Choroid plexus epithelial cell (primary cell): ENCODE measurements around the gene FUS.

Source experiments
- DNase-seq: peaks from one replicate; pipeline ENCODE4 v3.0.0-alpha.2; 2010; ENCODE audit warnings: low read depth
- H3K4me3 ChIP-seq: 2 replicates; pipeline ENCODE4 v1.5.1; 2011; ENCODE audit warnings: low read depth, mild to moderate bottlenecking, control low read depth, low read length, moderate library complexity
- TF ChIP-seq, protein P1 (sequence below): conservative IDR thresholded peaks from 2 replicates; pipeline ENCODE4 v1.5.1; 2011; ENCODE audit warnings: low read depth, mild to moderate bottlenecking, control low read depth, inconsistent platforms, low read length, moderate library complexity

Gene FUS

DNA sequence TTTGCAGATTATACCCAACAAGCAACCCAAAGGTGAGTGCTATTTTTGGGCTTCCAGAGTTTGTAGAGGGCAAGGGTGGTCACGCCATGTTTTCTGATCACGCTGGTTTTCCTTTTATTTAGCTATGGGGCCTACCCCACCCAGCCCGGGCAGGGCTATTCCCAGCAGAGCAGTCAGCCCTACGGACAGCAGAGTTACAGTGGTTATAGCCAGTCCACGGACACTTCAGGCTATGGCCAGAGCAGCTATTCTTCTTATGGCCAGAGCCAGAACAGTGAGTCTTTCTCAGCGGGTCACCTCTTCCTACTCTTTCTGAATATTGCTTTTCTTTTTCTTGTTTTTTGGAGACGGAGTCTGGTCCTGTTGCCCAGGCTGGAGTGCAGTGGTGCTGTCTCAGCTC lies 2.5 kb downstream of the FUS start:
- peak overlapping the region; percentile 98 for H3K4me3 ChIP-seq
- TF ChIP-seq, protein P1, sequence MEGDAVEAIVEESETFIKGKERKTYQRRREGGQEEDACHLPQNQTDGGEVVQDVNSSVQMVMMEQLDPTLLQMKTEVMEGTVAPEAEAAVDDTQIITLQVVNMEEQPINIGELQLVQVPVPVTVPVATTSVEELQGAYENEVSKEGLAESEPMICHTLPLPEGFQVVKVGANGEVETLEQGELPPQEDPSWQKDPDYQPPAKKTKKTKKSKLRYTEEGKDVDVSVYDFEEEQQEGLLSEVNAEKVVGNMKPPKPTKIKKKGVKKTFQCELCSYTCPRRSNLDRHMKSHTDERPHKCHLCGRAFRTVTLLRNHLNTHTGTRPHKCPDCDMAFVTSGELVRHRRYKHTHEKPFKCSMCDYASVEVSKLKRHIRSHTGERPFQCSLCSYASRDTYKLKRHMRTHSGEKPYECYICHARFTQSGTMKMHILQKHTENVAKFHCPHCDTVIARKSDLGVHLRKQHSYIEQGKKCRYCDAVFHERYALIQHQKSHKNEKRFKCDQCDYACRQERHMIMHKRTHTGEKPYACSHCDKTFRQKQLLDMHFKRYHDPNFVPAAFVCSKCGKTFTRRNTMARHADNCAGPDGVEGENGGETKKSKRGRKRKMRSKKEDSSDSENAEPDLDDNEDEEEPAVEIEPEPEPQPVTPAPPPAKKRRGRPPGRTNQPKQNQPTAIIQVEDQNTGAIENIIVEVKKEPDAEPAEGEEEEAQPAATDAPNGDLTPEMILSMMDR: no peak
- DNase-seq: peak; percentile 41

GRCh38 chr16:31183432-31184428 lies 3.8 kb downstream of the FUS start:
- peak; percentile 20 for DNase-seq
- peak overlapping the region; percentile 18 for H3K4me3 ChIP-seq
- TF ChIP-seq, protein P1: no peak

DNA sequence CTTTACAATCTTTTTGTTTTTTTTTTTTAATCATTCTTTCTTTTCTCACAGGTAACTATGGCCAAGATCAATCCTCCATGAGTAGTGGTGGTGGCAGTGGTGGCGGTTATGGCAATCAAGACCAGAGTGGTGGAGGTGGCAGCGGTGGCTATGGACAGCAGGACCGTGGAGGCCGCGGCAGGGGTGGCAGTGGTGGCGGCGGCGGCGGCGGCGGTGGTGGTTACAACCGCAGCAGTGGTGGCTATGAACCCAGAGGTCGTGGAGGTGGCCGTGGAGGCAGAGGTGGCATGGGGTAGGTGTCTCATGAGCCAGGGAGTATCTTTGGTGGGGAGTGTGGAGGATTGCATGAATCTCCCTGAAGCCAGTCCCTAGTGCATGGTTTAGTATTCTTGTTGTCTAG lies 4.9 kb downstream of the FUS start:
- no peak for DNase-seq
- H3K4me3 ChIP-seq: no peak overlapping the region
- TF ChIP-seq, protein P1: no peak

DNA sequence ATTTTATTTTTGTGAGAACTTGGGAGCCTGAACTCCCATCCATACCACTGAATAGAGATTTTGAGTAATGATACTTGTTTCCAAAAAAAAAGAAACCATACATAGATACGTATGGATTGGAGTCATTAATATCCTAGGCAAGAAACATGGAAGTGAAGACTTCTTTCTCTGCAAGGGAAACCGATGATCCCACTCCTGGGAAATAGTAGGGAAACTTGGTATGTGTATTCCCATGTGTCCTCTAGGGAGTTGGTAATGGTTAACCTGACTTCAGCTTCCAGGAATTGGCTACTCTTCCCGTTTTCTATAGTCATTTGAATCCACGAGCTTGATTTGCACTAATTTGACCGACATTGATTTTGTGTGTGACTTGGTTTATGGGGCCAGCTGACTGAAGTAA lies 5.4 kb downstream of the FUS start:
- TF ChIP-seq, protein P1: no peak
- no peak for DNase-seq
- H3K4me3 ChIP-seq: no peak overlapping the region

DNA sequence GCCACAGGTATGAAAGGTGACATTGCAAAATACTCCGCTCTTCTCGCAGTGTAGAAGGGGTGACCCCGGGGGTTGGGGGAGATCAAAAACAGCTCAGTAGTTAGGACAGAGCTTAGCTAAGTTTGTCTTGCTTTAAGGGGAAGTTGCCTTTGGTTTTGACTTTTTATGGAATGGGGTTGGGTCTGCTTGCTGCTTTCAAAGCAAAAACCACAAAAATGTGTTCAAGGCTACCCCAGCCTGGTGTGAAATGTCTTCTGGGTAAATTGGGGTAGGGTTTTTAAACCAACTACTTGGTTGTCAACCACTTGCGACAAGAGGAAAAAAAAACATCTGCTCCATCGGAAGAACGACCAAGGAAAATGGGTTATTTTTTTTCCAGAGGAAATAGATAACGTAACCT lies 6.2 kb downstream of the FUS start:
- TF ChIP-seq, protein P1: no peak
- no peak overlapping the region for H3K4me3 ChIP-seq
- DNase-seq: peak; percentile 23

- no peak overlapping the region for H3K4me3 ChIP-seq
- TF ChIP-seq, protein P1: no peak
- DNase-seq: no peak
Measured at GRCh38 chr16:31186930-31187807, 7.2 kb downstream of the FUS start.
